ENCODE results near the gene GPBAR1. TPM values are rescaled to one million over a fixed set of nuclear protein-coding genes. Genes with fewer than 3 reads are reported as not detected.

The GPBAR1 gene
- total RNA-seq, 1 experiment from 2014 or later, result 0.29 TPM

- H3K36me3 Mint-ChIP-seq (ENCODE audit: insufficient read depth, unreplicated experiment), result peaks cover 68% of the 10 kb centered on the region
- TF ChIP-seq, protein P1, sequence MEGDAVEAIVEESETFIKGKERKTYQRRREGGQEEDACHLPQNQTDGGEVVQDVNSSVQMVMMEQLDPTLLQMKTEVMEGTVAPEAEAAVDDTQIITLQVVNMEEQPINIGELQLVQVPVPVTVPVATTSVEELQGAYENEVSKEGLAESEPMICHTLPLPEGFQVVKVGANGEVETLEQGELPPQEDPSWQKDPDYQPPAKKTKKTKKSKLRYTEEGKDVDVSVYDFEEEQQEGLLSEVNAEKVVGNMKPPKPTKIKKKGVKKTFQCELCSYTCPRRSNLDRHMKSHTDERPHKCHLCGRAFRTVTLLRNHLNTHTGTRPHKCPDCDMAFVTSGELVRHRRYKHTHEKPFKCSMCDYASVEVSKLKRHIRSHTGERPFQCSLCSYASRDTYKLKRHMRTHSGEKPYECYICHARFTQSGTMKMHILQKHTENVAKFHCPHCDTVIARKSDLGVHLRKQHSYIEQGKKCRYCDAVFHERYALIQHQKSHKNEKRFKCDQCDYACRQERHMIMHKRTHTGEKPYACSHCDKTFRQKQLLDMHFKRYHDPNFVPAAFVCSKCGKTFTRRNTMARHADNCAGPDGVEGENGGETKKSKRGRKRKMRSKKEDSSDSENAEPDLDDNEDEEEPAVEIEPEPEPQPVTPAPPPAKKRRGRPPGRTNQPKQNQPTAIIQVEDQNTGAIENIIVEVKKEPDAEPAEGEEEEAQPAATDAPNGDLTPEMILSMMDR (IDR thresholded peaks at IDR 0.05; ENCODE audit: insufficient read depth in 1 of 2, low read depth in 1 of 2, low read length in 1 of 2, severe bottlenecking in 1 of 2, unreplicated experiment in 1 of 2), result no peak
- no peak overlapping the region for H3K4me3 Mint-ChIP-seq (ENCODE audit: unreplicated experiment)
- no peak overlapping the region for H3K27ac Mint-ChIP-seq (ENCODE audit: unreplicated experiment)
- H3K36me3 ChIP-seq (ENCODE audit: control insufficient read depth, insufficient read depth, low read length), result peaks cover 8% of the 10 kb centered on the region
- DNase-seq, result no peak
- no peaks in the 10 kb centered on the region for H3K9me3 Mint-ChIP-seq (ENCODE audit: unreplicated experiment)
- ChIA-PET CTCF (no interaction called here), POLR2A (no interaction called here)
- no peaks in the 10 kb centered on the region for H3K9me3 ChIP-seq
- no TSS peak for BruUV-seq (replicated peaks)
- H3K4me3 ChIP-seq (ENCODE audit: low read depth, low read length), result no peak overlapping the region
- intact Hi-C loops (cut with micrococcal nuclease; ENCODE audit: unreplicated experiment), result loop anchor here (10.0 kb wide), 1 partner anchor 367 kb away; no protein-coding TSS in a partner anchor
- H3K4me1 ChIP-seq, result peaks cover 11% of the 10 kb centered on the region
- peaks cover 15% of the 10 kb centered on the region for H3K4me1 Mint-ChIP-seq (ENCODE audit: low read depth, unreplicated experiment)
- H3K27me3 Mint-ChIP-seq (ENCODE audit: insufficient read depth, unreplicated experiment), result no peaks in the 10 kb centered on the region
- no peaks in the 10 kb centered on the region for H3K27me3 ChIP-seq (replicated peaks; ENCODE audit: control insufficient read depth, insufficient read depth, low read length)
Measured at GRCh38 chr2:218277921-218278320, 17.1 kb downstream of the GPBAR1 start.

GRCh38 chr2:218278531-218279360 is 17.9 kb downstream of the GPBAR1 start:
- Mint-ChIP-seq H3K4me1 (ENCODE audit: low read depth, unreplicated experiment) (peaks cover 22% of the 10 kb centered on the region), H3K27me3 (ENCODE audit: insufficient read depth, unreplicated experiment) (no peaks in the 10 kb centered on the region), H3K9me3 (ENCODE audit: unreplicated experiment) (no peaks in the 10 kb centered on the region), H3K27ac (ENCODE audit: unreplicated experiment) (no peak overlapping the region), H3K4me3 (ENCODE audit: unreplicated experiment) (no peak overlapping the region), H3K36me3 (ENCODE audit: insufficient read depth, unreplicated experiment) (peaks cover 68% of the 10 kb centered on the region)
- BruUV-seq (replicated peaks), result no TSS peak
- TF ChIP-seq, protein P1 (IDR thresholded peaks at IDR 0.05; ENCODE audit: insufficient read depth in 1 of 2, low read depth in 1 of 2, low read length in 1 of 2, severe bottlenecking in 1 of 2, unreplicated experiment in 1 of 2), result no peak
- no peak for DNase-seq
- CTCF ChIA-PET, result no interaction called here
- Histone ChIP-seq H3K4me3 (ENCODE audit: low read depth, low read length) (no peak overlapping the region), H3K36me3 (ENCODE audit: control insufficient read depth, insufficient read depth, low read length) (peaks cover 9% of the 10 kb centered on the region), H3K4me1 (peaks cover 17% of the 10 kb centered on the region), H3K27me3 (replicated peaks; ENCODE audit: control insufficient read depth, insufficient read depth, low read length) (no peaks in the 10 kb centered on the region), H3K9me3 (no peaks in the 10 kb centered on the region)
- intact Hi-C loops (cut with micrococcal nuclease; ENCODE audit: unreplicated experiment), result loop anchor here (10.0 kb wide), 1 partner anchor 366 kb away; no protein-coding TSS in a partner anchor
- POLR2A ChIA-PET, result no interaction called here

DNA sequence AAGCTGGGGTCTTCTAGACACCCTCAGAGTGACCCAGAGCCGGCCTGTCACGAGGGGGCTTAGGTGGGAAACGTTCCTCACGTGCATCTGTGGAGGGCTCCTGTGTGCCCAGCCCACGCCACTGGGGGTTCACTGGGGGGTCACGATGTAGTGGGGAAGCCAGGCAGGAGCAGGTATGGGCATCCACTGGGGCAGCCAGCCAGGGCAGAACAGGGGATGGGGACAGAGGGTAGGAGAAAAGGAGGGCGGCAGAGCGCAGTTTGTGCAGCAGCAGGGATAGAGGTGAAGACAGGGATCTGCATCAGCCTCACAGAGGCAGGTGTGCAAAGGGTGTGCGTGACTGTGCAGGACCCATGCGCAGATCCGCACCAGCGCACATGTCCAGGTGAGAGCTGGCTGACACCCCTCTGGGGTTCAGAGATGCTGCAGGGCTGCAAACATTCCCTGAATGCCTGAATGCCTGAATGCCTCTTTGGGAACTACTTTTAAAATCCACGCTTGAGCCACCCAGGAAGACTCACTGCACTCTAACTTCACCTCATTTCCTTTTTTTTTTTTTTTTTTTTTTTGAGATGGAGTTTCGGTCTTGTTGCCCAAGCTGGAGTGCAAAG is 19.6 kb downstream of the GPBAR1 start:
- Histone ChIP-seq H3K27me3 (replicated peaks; ENCODE audit: control insufficient read depth, insufficient read depth, low read length) (no peaks in the 10 kb centered on the region), H3K36me3 (ENCODE audit: control insufficient read depth, insufficient read depth, low read length) (peaks cover 6% of the 10 kb centered on the region), H3K4me1 (peaks cover 33% of the 10 kb centered on the region), H3K4me3 (ENCODE audit: low read depth, low read length) (no peak overlapping the region), H3K9me3 (no peaks in the 10 kb centered on the region)
- no peak for DNase-seq
- ChIA-PET POLR2A (interaction anchor here (1.1 kb wide), 1 partner anchor 14 kb away, joined by 12 read pairs; no protein-coding TSS in a partner anchor), CTCF (no interaction called here)
- TF ChIP-seq, protein P1 (IDR thresholded peaks at IDR 0.05; ENCODE audit: insufficient read depth in 1 of 2, low read depth in 1 of 2, low read length in 1 of 2, severe bottlenecking in 1 of 2, unreplicated experiment in 1 of 2), result no peak
- Mint-ChIP-seq H3K36me3 (ENCODE audit: insufficient read depth, unreplicated experiment) (peaks cover 81% of the 10 kb centered on the region), H3K4me1 (ENCODE audit: low read depth, unreplicated experiment) (peaks cover 22% of the 10 kb centered on the region), H3K27me3 (ENCODE audit: insufficient read depth, unreplicated experiment) (no peaks in the 10 kb centered on the region), H3K9me3 (ENCODE audit: unreplicated experiment) (no peaks in the 10 kb centered on the region), H3K4me3 (ENCODE audit: unreplicated experiment) (no peak overlapping the region), H3K27ac (ENCODE audit: unreplicated experiment) (no peak overlapping the region)
- intact Hi-C loops (cut with micrococcal nuclease; ENCODE audit: unreplicated experiment), result no loop called here
- BruUV-seq (replicated peaks), result no TSS peak
